GM12872 (cell line): ENCODE data around the gene AGAP2.

Experiments
- TF ChIP-seq, protein P1 (sequence below): IDR thresholded peaks from 3 replicates; pipeline ENCODE4 v1.5.1; 2011; ENCODE audit warnings: low read depth, mild to moderate bottlenecking, low read length, moderate library complexity; ENCODE audit not compliant: insufficient read depth

Gene AGAP2

DNA sequence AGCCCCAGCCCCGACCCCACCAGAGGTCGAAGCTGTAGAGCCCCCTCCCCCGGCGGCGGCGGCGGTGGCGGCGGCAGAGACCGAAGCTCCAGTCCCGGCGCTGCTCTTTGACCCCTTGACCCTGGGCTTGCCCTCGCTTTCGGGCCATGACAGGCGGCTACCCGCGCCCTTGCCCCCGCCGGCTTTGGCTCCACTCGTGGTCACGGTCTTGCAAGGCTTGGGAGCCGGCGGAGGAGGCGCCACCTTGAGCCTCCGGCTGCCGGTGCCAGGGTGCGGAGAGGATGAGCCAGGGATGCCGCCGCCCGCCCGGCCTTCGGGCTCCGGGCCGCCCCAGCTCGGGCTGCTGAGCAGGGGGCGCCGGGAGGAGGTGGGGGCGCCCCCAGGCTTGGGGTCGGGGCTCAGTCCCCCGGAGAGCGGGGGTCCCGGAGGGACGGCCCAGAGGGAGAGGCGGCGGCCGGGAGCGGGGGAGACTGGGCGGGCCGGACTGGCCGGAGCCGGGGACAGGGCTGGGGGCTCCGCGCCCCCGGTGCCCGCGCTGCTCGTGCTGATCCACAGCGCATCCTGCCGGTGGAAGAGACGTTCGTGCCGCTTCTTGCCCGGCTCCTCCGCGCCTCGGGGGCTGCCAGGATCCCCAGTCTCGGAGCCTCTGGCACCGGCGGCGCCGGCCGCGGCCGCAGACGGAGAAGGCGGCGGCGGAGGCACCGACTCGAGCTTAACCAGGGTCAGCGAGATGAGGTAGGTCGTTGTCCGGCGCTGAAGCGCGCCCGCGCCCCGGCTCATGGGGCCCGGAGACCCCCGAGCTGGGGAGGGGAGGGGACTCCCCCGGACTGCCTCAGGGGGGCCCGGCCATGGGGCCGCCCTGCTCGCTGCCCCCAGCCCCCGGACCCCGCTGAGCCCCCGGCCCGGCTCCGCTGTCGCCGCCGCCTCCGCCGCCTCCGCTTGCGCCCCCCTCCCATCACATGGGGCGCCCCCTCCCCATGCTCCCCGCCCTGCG is 778 bp downstream of the AGAP2 start:
- TF ChIP-seq, protein P1, sequence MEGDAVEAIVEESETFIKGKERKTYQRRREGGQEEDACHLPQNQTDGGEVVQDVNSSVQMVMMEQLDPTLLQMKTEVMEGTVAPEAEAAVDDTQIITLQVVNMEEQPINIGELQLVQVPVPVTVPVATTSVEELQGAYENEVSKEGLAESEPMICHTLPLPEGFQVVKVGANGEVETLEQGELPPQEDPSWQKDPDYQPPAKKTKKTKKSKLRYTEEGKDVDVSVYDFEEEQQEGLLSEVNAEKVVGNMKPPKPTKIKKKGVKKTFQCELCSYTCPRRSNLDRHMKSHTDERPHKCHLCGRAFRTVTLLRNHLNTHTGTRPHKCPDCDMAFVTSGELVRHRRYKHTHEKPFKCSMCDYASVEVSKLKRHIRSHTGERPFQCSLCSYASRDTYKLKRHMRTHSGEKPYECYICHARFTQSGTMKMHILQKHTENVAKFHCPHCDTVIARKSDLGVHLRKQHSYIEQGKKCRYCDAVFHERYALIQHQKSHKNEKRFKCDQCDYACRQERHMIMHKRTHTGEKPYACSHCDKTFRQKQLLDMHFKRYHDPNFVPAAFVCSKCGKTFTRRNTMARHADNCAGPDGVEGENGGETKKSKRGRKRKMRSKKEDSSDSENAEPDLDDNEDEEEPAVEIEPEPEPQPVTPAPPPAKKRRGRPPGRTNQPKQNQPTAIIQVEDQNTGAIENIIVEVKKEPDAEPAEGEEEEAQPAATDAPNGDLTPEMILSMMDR = no peak

DNA sequence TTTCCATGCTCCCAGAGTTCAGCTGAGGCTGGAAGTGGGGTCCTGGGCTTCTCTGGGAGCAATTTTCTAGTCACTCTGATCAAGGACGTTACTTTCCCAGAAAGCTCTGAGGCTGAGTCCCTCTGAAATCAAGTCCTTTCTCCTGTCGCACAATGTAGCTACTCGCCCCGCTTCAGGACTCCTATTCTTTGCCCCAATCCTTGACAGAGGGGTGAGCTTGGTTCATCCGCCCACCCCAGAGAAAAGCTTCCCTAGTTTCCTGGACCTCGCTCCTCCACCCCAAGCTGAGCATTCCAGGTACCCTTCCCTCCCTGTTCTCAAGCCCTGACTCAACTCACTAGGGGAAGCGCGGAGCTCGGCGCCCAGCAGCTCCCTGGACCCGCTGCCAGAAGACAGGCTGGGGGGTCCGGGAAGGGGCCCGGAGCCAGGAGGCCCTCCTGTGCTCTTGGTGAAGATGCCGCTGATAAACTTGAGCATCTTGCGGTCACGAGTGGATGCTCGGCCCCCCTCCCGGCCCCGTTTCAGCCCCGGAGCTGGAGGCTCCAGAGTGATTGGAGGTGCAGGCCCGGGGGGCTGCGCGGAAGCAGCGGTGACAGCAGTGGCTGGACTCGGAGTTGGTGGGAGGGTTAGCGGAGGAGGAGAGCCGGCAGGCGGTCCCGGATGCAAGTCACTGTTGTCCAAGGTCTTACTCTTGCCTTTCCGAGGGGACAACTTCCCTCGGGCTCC is 1.6 kb downstream of the AGAP2 start:
- TF ChIP-seq, protein P1 = no peak

DNA sequence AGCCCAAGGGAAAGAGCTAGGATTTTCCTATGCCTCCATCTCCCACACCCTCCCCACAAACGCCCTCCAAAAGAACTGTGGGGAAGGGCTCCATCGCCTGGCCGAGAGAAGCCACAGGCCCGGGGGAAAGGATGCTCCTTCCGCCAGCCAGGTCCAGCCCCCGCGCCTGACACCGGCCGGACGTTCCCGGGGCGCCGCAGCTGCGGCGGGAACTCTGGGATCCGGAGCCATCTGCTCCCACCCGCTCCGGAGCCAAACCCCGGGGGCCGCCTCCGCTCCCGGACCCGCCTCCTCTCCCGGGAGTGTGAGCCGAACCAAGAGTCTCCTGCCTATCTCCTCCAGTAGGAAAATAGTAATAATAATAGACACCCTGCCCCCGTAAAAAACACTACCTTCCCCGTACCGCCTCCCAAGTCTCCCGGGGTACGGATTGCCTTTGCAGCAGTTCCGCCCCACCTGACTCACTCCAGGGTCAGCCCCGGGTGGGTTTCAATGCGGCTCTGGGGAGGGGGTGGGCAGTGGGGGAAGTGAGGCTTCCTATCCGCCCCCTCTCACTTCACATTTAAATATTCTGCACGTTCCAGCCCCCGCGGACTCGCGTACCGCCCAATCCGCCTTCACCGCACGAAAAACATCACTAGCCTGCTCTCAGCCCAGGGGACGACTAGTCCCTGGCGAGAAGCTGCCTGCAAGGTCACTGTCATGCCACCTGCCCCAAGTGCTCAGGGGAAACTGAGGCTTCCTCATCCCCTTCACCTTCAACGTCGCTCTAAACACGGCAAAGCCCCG is 2.4 kb downstream of the AGAP2 start:
- TF ChIP-seq, protein P1 = no peak

DNA sequence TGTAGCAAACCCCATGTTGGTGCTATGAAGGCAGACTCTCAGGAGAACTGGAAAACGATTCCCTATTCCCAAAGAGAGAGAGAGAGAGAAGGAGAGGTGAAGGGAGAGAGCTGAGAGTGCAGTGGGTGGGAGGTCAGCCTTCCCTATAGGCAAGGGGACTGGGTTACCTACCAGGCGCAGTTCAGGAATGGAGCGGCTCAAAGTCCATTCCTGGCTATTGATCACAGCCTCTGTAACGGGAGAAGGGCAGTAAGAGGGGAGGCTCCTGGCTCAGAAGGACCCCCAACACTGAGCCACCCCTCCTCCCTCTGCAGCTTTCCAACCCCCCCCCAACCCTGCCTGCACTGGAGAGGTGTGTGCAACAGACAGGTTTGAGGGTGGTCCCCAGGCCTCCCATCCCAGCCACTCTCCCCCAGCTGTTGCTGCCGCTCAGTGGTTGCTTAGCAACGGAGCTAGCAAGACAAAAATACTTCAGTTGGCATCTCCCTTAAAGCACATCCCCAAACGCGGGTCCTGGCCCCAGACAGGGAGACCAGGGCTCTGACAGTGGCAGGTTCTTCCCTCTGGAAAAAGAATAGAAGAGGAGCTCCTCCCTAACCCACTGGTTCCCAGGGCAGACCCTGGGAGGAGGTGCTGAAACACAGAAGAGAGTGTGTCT is 3.2 kb downstream of the AGAP2 start:
- TF ChIP-seq, protein P1 = no peak

DNA sequence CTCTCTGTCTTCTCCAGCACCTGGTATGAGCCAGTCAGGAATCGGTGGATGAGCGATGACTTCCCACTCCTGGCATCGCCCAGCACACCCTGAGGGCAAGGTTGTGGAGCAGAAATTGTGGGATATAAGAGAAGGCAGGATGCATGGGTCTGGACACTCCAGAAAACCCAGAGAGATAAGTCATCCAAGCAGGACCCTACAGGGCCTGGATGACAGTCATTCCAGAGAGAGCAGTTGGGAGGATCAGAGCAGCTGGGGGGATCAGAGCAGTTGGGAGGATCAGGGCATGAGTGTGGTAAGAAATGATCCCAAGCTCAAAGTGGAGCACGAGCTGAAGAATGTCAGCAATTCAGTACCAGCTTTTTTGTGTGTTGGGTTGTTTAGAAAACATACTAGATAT is 4.0 kb downstream of the AGAP2 start:
- TF ChIP-seq, protein P1 = no peak

DNA sequence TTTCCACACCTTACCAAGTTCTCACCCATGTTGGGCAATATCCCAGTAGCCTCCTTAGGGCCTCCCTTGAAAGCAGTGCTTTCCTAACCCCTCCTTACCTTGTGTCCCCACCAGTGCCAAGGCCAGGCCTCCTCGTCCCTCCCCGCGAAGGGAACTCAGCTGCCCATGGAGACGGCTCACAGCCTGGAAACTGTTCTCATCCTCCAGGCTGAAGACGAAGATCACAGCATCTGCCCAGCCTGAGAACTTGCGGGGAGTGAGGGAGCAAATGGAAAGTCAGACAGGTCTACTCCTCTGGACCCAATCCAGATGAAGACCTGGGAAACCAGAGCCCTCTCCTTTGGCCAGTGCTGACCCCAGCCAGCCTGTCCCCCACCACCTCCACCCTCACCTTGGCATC is 4.6 kb downstream of the AGAP2 start:
- TF ChIP-seq, protein P1 = no peak
